H9 (cell line): ENCODE data around the gene SLC16A11. TPM values are rescaled to one million over a fixed set of nuclear protein-coding genes. Genes with fewer than 3 reads are reported as not detected.
"Not testable (repeated sequence)": the region's sequence is repeated elsewhere in the genome, so short reads cannot be mapped to it uniquely, and the experiment has no call there.

ENCODE experiments used
- DNase-seq: peaks from one replicate; pipeline ENCODE4 v3.0.0-alpha.2; 2017
- H2AFZ ChIP-seq: one replicate; pipeline ENCODE4 v1.6.1; 2013; ENCODE audit warnings: mild to moderate bottlenecking, low read length, control low read depth, moderate library complexity
- H2AK5ac ChIP-seq: 2 replicates; pipeline ENCODE4 v1.6.1; 2013; ENCODE audit warnings: low read length, control low read depth, mixed read lengths; ENCODE audit not compliant: insufficient read length
- H2BK120ac ChIP-seq: one replicate; pipeline ENCODE4 v1.6.1; 2013; ENCODE audit warnings: low read depth, mild to moderate bottlenecking, low read length, control low read depth, inconsistent platforms; ENCODE audit not compliant: poor library complexity, severe bottlenecking
- H2BK12ac ChIP-seq: 2 replicates; pipeline ENCODE4 v1.6.1; 2013; ENCODE audit warnings: low read length, control low read depth, mixed read lengths, low read depth; ENCODE audit not compliant: insufficient read length
- H2BK15ac ChIP-seq: 2 replicates; pipeline ENCODE4 v1.6.1; 2013; ENCODE audit warnings: low read depth, low read length, control low read depth
- H2BK20ac ChIP-seq: one replicate; pipeline ENCODE4 v1.6.1; 2013; ENCODE audit warnings: low read depth, mild to moderate bottlenecking, low read length, control low read depth, inconsistent platforms; ENCODE audit not compliant: poor library complexity, severe bottlenecking
- H2BK5ac ChIP-seq: 2 replicates; pipeline ENCODE4 v1.6.1; 2013; ENCODE audit warnings: low read length, control low read depth, mixed read lengths; ENCODE audit not compliant: insufficient read length
- H3K14ac ChIP-seq: 2 replicates; pipeline ENCODE4 v1.6.1; 2013; ENCODE audit warnings: low read length, control low read depth; ENCODE audit not compliant: insufficient read depth
- H3K18ac ChIP-seq: 2 replicates; pipeline ENCODE4 v1.6.1; 2013; ENCODE audit warnings: low read depth, mild to moderate bottlenecking, mixed read lengths, low read length, control low read depth; ENCODE audit not compliant: insufficient read length
- H3K23ac ChIP-seq: 2 replicates; pipeline ENCODE4 v1.6.1; 2013; ENCODE audit warnings: low read length, control low read depth, mixed read lengths, low read depth; ENCODE audit not compliant: insufficient read length
- H3K23me2 ChIP-seq: 2 replicates; pipeline ENCODE4 v1.6.1; 2013; ENCODE audit warnings: low read depth, mild to moderate bottlenecking, mixed read lengths, low read length, control low read depth; ENCODE audit not compliant: insufficient read length, poor library complexity, severe bottlenecking
- H3K27ac ChIP-seq: 2 replicates; pipeline ENCODE4 v1.5.1; 2013; ENCODE audit warnings: low read length, control low read depth, mixed read lengths, low read depth; ENCODE audit not compliant: insufficient read length
- H3K27me3 ChIP-seq: 2 replicates; pipeline ENCODE4 v1.6.1; 2013; ENCODE audit warnings: low read length, control low read depth, inconsistent platforms; ENCODE audit not compliant: insufficient read depth
- H3K4ac ChIP-seq: 2 replicates; pipeline ENCODE4 v1.6.1; 2013; ENCODE audit warnings: low read depth, mild to moderate bottlenecking, control low read depth, inconsistent platforms, low read length, moderate library complexity
- H3K4me1 ChIP-seq: 2 replicates; pipeline ENCODE4 v1.6.1; 2013; ENCODE audit warnings: low read length, control low read depth, inconsistent platforms; ENCODE audit not compliant: insufficient read depth
- H3K4me2 ChIP-seq: 2 replicates; pipeline ENCODE4 v1.6.1; 2013; ENCODE audit warnings: low read length, control low read depth, mixed read lengths; ENCODE audit not compliant: insufficient read length, insufficient read depth
- H3K56ac ChIP-seq: 2 replicates; pipeline ENCODE4 v1.6.1; 2013; ENCODE audit warnings: low read depth, mild to moderate bottlenecking, mixed read lengths, low read length, control low read depth; ENCODE audit not compliant: insufficient read length
- H3K79me1 ChIP-seq: 2 replicates; pipeline ENCODE4 v1.6.1; 2013; ENCODE audit warnings: low read depth, mild to moderate bottlenecking, moderate library complexity, low read length, control low read depth, inconsistent platforms; ENCODE audit not compliant: insufficient read depth, poor library complexity, severe bottlenecking
- H3K79me2 ChIP-seq: 2 replicates; pipeline ENCODE4 v1.6.1; 2013; ENCODE audit warnings: low read length, control low read depth, inconsistent platforms; ENCODE audit not compliant: insufficient read depth
- H3K9ac ChIP-seq: 2 replicates; pipeline ENCODE4 v1.6.1; 2013; ENCODE audit warnings: low read length, control low read depth, mixed read lengths; ENCODE audit not compliant: insufficient read length; ENCODE audit errors: extremely low read depth
- H3K9me3 ChIP-seq: one replicate; pipeline ENCODE4 v1.6.1; 2013; ENCODE audit warnings: low read depth, low read length, inconsistent platforms; ENCODE audit not compliant: control insufficient read depth
- H3T11ph ChIP-seq: one replicate; pipeline ENCODE4 v1.6.1; 2013; ENCODE audit warnings: mild to moderate bottlenecking, low read length, control low read depth, inconsistent platforms
- H4K20me1 ChIP-seq: one replicate; pipeline ENCODE4 v1.6.1; 2013; ENCODE audit not compliant: control insufficient read depth, insufficient read length, insufficient read depth
- H4K5ac ChIP-seq: 2 replicates; pipeline ENCODE4 v1.6.1; 2013; ENCODE audit warnings: low read depth, mild to moderate bottlenecking, mixed read lengths, low read length, control low read depth; ENCODE audit not compliant: insufficient read length
- H4K8ac ChIP-seq: replicated peaks from 2 replicates; pipeline ENCODE4 v1.6.1; 2013; ENCODE audit warnings: low read length, control low read depth, mixed read lengths, low read depth; ENCODE audit not compliant: insufficient read length
- H4K91ac ChIP-seq: 2 replicates; pipeline ENCODE4 v1.6.1; 2013; ENCODE audit warnings: low read depth, mild to moderate bottlenecking, moderate library complexity, mixed read lengths, low read length, control low read depth; ENCODE audit not compliant: insufficient read length
- H3K27ac Mint-ChIP-seq, 3 experiments: 2 replicates in 2 of 3; 3 replicates in 1 of 3; pipeline ENCODE4 v1.8.0; 2020 to 2021; ENCODE audit warnings: mixed read lengths in 3 of 3, mild to moderate bottlenecking in 1 of 3, moderate library complexity in 1 of 3
- H3K27me3 Mint-ChIP-seq: 2 replicates; pipeline ENCODE4 v1.8.0; 2021; ENCODE audit warnings: low read depth, mild to moderate bottlenecking, moderate library complexity, mixed read lengths
- H3K36me3 Mint-ChIP-seq, 3 experiments: 2 replicates in 2 of 3; 3 replicates in 1 of 3; pipeline ENCODE4 v1.8.0; 2020 to 2021; ENCODE audit warnings: low read depth in 3 of 3, mixed read lengths in 3 of 3; ENCODE audit not compliant: insufficient read depth in 1 of 3
- H3K4me1 Mint-ChIP-seq, 2 experiments: 2 replicates each; pipeline ENCODE4 v1.8.0; 2020; ENCODE audit warnings: mixed read lengths in 2 of 2
- H3K4me3 Mint-ChIP-seq, 2 experiments: 2 replicates in 1 of 2; 3 replicates in 1 of 2; pipeline ENCODE4 v1.8.0; 2020 to 2021; ENCODE audit warnings: mild to moderate bottlenecking in 2 of 2, mixed read lengths in 2 of 2, moderate library complexity in 1 of 2
- H3K9me3 Mint-ChIP-seq, 2 experiments: 2 replicates in 1 of 2; 3 replicates in 1 of 2; pipeline ENCODE4 v1.8.0; 2020; ENCODE audit warnings: mild to moderate bottlenecking in 2 of 2, mixed read lengths in 2 of 2, moderate library complexity in 1 of 2
- CTCF ChIP-seq: fragments of 200-600 bp; sonication (generic); conservative IDR thresholded peaks from 3 replicates; pipeline ENCODE4 v1.8.0; 2021; ENCODE audit warnings: antibody characterized with exemption, mild to moderate bottlenecking
- WGBS: extraction: QIAGEN DNeasy Blood & Tissue Kit; methylation state at CpG from one replicate; pipeline ENCODE4 v1.1.7; 2013; ENCODE audit warnings: missing lambda C conversion rate, low lambda C conversion rate, mixed read lengths; ENCODE audit not compliant: insufficient read length; ENCODE audit errors: extremely low coverage; 5-methylcytosine and 5-hydroxymethylcytosine counted together
- total RNA-seq: library from RNA; stranded (reverse); gene quantifications from 2 replicates; pipeline ENCODE4 v1.2.1, GENCODE V29; 2021

Gene SLC16A11
- total RNA-seq, 1 experiment from 2014 or later, result 0.13 TPM

GRCh38 chr17:7047566-7047965, 3.7 kb upstream of the SLC16A11 start:
- H3K23me2 ChIP-seq, result peaks cover 25% of the 10 kb centered on the region
- no peak overlapping the region for H3K4ac ChIP-seq
- H3K14ac ChIP-seq, result no peak overlapping the region
- no peak overlapping the region for H3K4me2 ChIP-seq
- TF ChIP-seq CTCF, result no peak
- H3K27ac ChIP-seq, result no peak overlapping the region
- H3K4me3 Mint-ChIP-seq, result no peak overlapping the region
- H3K4me1 Mint-ChIP-seq, result peaks cover 14 to 23% of the 10 kb centered on the region in 2 experiments
- H3K79me2 ChIP-seq, result no peaks in the 10 kb centered on the region
- DNase-seq, result no peak
- peaks cover 77% of the 10 kb centered on the region for H3K27me3 Mint-ChIP-seq
- no CpG with 5 or more reads among the region's 6 CpGs for WGBS
- no peaks in the 10 kb centered on the region for H3K9me3 Mint-ChIP-seq
- no peak overlapping the region for H2BK12ac ChIP-seq
- H3K36me3 Mint-ChIP-seq, result no peaks in the 10 kb centered on the region
- no peak overlapping the region for H3K18ac ChIP-seq
- no peak overlapping the region for H2BK15ac ChIP-seq
- peaks cover 6% of the 10 kb centered on the region for H3K27me3 ChIP-seq
- H2BK5ac ChIP-seq, result no peak overlapping the region
- H2AFZ ChIP-seq, result no peak overlapping the region
- H2AK5ac ChIP-seq, result no peak overlapping the region
- no peak overlapping the region for H3K23ac ChIP-seq
- H3K79me1 ChIP-seq, result no peaks in the 10 kb centered on the region
- H2BK120ac ChIP-seq, result no peak overlapping the region
- no peak overlapping the region for H2BK20ac ChIP-seq
- no peak overlapping the region for H3T11ph ChIP-seq
- no peaks in the 10 kb centered on the region for H3K4me1 ChIP-seq
- H4K20me1 ChIP-seq, result no peaks in the 10 kb centered on the region
- H3K27ac Mint-ChIP-seq, result no peak overlapping the region
- H4K5ac ChIP-seq, result no peak overlapping the region
- H3K9ac ChIP-seq, result no peak overlapping the region
- H3K56ac ChIP-seq, result no peak overlapping the region
- no peak overlapping the region for H4K8ac ChIP-seq
- H4K91ac ChIP-seq, result no peak overlapping the region
- H3K9me3 ChIP-seq, result no peaks in the 10 kb centered on the region

GRCh38 chr17:7046725-7047397, 3.0 kb upstream of the SLC16A11 start:
- not testable (repeated sequence) for H3K27me3 ChIP-seq, H2BK15ac ChIP-seq, H4K20me1 ChIP-seq, H4K91ac ChIP-seq, H3K56ac ChIP-seq, H3K14ac ChIP-seq, H2AK5ac ChIP-seq, H4K5ac ChIP-seq, H3K27ac ChIP-seq, H2BK5ac ChIP-seq, H2BK12ac ChIP-seq, H3K27ac Mint-ChIP-seq, H3K36me3 Mint-ChIP-seq, H3K9me3 ChIP-seq, H3K79me1 ChIP-seq, H3K9ac ChIP-seq, H3T11ph ChIP-seq, H3K4me1 ChIP-seq, H3K18ac ChIP-seq, H3K23ac ChIP-seq, H2BK120ac ChIP-seq, H3K4ac ChIP-seq, H2BK20ac ChIP-seq, H3K79me2 ChIP-seq, H3K9me3 Mint-ChIP-seq, H4K8ac ChIP-seq
- H2AFZ ChIP-seq, result peak overlapping the region; percentile 49
- Mint-ChIP-seq H3K4me3 (peak overlapping the region; percentile 58 to 80), H3K4me1 (peaks cover 16 to 25% of the 10 kb centered on the region in 2 experiments), H3K27me3 (peaks cover 83% of the 10 kb centered on the region)
- peak overlapping the region; percentile 95 for H3K4me2 ChIP-seq
- DNase-seq, result peak; percentile 78
- peaks cover 31% of the 10 kb centered on the region for H3K23me2 ChIP-seq
- WGBS, result no CpG with 5 or more reads among the region's 26 CpGs
